ENCODE results near the gene OPN4. TPM values are rescaled to one million over a fixed set of nuclear protein-coding genes. Genes with fewer than 3 reads are reported as not detected.

The OPN4 gene
- total and polyA plus RNA-seq, 2 of the 8 experiments (the other 6 are each of a cell fraction or from before 2014, with no cell fraction given) = not detected

DNA sequence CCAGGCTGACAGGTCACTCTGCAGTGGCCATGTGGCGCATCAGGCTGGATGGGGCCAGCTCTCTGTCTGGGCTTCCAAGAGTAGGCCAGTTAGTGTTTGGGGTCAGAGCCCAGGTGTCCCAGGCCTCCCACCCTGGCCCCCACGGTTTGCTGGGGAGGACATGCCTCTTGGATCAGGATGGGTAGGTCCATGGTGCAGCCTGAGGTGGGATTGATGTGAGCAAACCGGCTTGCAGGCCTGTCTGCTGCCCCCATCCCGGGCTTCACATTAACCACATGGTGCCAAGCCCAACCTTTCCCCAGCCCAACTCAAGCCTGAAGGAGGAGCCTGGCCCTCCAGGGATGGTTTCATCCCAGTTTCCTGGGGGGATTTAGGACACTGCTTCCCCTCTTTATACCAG is 53.2 kb downstream of the OPN4 start (continued):
- TF ChIP-seq, protein P1, sequence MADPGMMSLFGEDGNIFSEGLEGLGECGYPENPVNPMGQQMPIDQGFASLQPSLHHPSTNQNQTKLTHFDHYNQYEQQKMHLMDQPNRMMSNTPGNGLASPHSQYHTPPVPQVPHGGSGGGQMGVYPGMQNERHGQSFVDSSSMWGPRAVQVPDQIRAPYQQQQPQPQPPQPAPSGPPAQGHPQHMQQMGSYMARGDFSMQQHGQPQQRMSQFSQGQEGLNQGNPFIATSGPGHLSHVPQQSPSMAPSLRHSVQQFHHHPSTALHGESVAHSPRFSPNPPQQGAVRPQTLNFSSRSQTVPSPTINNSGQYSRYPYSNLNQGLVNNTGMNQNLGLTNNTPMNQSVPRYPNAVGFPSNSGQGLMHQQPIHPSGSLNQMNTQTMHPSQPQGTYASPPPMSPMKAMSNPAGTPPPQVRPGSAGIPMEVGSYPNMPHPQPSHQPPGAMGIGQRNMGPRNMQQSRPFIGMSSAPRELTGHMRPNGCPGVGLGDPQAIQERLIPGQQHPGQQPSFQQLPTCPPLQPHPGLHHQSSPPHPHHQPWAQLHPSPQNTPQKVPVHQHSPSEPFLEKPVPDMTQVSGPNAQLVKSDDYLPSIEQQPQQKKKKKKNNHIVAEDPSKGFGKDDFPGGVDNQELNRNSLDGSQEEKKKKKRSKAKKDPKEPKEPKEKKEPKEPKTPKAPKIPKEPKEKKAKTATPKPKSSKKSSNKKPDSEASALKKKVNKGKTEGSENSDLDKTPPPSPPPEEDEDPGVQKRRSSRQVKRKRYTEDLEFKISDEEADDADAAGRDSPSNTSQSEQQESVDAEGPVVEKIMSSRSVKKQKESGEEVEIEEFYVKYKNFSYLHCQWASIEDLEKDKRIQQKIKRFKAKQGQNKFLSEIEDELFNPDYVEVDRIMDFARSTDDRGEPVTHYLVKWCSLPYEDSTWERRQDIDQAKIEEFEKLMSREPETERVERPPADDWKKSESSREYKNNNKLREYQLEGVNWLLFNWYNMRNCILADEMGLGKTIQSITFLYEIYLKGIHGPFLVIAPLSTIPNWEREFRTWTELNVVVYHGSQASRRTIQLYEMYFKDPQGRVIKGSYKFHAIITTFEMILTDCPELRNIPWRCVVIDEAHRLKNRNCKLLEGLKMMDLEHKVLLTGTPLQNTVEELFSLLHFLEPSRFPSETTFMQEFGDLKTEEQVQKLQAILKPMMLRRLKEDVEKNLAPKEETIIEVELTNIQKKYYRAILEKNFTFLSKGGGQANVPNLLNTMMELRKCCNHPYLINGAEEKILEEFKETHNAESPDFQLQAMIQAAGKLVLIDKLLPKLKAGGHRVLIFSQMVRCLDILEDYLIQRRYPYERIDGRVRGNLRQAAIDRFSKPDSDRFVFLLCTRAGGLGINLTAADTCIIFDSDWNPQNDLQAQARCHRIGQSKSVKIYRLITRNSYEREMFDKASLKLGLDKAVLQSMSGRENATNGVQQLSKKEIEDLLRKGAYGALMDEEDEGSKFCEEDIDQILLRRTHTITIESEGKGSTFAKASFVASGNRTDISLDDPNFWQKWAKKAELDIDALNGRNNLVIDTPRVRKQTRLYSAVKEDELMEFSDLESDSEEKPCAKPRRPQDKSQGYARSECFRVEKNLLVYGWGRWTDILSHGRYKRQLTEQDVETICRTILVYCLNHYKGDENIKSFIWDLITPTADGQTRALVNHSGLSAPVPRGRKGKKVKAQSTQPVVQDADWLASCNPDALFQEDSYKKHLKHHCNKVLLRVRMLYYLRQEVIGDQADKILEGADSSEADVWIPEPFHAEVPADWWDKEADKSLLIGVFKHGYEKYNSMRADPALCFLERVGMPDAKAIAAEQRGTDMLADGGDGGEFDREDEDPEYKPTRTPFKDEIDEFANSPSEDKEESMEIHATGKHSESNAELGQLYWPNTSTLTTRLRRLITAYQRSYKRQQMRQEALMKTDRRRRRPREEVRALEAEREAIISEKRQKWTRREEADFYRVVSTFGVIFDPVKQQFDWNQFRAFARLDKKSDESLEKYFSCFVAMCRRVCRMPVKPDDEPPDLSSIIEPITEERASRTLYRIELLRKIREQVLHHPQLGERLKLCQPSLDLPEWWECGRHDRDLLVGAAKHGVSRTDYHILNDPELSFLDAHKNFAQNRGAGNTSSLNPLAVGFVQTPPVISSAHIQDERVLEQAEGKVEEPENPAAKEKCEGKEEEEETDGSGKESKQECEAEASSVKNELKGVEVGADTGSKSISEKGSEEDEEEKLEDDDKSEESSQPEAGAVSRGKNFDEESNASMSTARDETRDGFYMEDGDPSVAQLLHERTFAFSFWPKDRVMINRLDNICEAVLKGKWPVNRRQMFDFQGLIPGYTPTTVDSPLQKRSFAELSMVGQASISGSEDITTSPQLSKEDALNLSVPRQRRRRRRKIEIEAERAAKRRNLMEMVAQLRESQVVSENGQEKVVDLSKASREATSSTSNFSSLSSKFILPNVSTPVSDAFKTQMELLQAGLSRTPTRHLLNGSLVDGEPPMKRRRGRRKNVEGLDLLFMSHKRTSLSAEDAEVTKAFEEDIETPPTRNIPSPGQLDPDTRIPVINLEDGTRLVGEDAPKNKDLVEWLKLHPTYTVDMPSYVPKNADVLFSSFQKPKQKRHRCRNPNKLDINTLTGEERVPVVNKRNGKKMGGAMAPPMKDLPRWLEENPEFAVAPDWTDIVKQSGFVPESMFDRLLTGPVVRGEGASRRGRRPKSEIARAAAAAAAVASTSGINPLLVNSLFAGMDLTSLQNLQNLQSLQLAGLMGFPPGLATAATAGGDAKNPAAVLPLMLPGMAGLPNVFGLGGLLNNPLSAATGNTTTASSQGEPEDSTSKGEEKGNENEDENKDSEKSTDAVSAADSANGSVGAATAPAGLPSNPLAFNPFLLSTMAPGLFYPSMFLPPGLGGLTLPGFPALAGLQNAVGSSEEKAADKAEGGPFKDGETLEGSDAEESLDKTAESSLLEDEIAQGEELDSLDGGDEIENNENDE (IDR thresholded peaks at IDR 0.05; ENCODE audit: insufficient replicate concordance, low read length) = no peak
- TF ChIP-seq ZNF274 (IDR thresholded peaks at IDR 0.05; ENCODE audit: borderline replicate concordance, extremely low read depth, low read length) = no peak
- TF ChIP-seq BACH1 (IDR thresholded peaks at IDR 0.05; ENCODE audit: low read length) = no peak
- TF ChIP-seq CBX8 (IDR thresholded peaks at IDR 0.05; ENCODE audit: borderline replicate concordance, low read depth, low read length) = no peak
- TF ChIP-seq, protein P2, sequence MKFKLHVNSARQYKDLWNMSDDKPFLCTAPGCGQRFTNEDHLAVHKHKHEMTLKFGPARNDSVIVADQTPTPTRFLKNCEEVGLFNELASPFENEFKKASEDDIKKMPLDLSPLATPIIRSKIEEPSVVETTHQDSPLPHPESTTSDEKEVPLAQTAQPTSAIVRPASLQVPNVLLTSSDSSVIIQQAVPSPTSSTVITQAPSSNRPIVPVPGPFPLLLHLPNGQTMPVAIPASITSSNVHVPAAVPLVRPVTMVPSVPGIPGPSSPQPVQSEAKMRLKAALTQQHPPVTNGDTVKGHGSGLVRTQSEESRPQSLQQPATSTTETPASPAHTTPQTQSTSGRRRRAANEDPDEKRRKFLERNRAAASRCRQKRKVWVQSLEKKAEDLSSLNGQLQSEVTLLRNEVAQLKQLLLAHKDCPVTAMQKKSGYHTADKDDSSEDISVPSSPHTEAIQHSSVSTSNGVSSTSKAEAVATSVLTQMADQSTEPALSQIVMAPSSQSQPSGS (IDR thresholded peaks at IDR 0.05; ENCODE audit: low read length) = no peak
- no peak for TF ChIP-seq RFX5 (IDR thresholded peaks at IDR 0.05; ENCODE audit: borderline replicate concordance, low read depth, low read length)

Measured in H1 (cell line).